HepG2 (cell line): Measurements from ENCODE around the gene CCDC117. TPM values are rescaled to one million over a fixed set of nuclear protein-coding genes. Genes with fewer than 3 reads are reported as not detected.

Experiments used
- ARID2 ChIP-seq: sonication (generic); formaldehyde crosslinking; IDR thresholded peaks from 2 replicates; pipeline ENCODE4 v1.8.1; 2022; ENCODE audit warnings: mild to moderate bottlenecking, missing genetic modification reagents, borderline replicate concordance
- CEBPG ChIP-seq: IDR thresholded peaks from 2 replicates; pipeline ENCODE4 v1.6.1; 2016
- ERF ChIP-seq: IDR thresholded peaks from 2 replicates; pipeline ENCODE4 v1.6.1; 2018; ENCODE audit warnings: missing biosample characterization, missing genetic modification reagents
- FOXA1 ChIP-seq, 2 experiments: fragments of 450-650 bp in 1 of 2; sonication (generic) in 1 of 2; formaldehyde crosslinking in 1 of 2; IDR thresholded peaks; 2 replicates each; pipeline versions ENCODE4 v1.4.0 to v1.6.1; 2016 to 2020; ENCODE audit warnings: missing genetic modification reagents in 1 of 2
- GPBP1L1 ChIP-seq: sonication (generic); formaldehyde crosslinking; IDR thresholded peaks from 2 replicates; pipeline ENCODE4 v1.5.0; 2020; ENCODE audit warnings: mild to moderate bottlenecking, missing genetic modification reagents
- HDAC2 ChIP-seq: sonication (generic); formaldehyde crosslinking; IDR thresholded peaks from 2 replicates; pipeline ENCODE4 v1.4.0; 2020; ENCODE audit warnings: missing genetic modification reagents
- HMGXB3 ChIP-seq: sonication (generic); formaldehyde crosslinking; IDR thresholded peaks from 2 replicates; pipeline ENCODE4 v1.4.0; 2020; ENCODE audit warnings: missing genetic modification reagents, borderline replicate concordance
- IRF2 ChIP-seq: IDR thresholded peaks from 2 replicates; pipeline ENCODE4 v1.6.1; 2018; ENCODE audit warnings: missing genetic modification reagents, missing compliant biosample characterization
- KAT2B ChIP-seq: fragments of 150-350 bp; IDR thresholded peaks from 2 replicates; pipeline ENCODE4 v1.6.1; 2014; ENCODE audit warnings: low read depth, low read length, borderline replicate concordance
- KAT8 ChIP-seq: IDR thresholded peaks from 2 replicates; pipeline ENCODE4 v1.6.1; 2016; ENCODE audit warnings: missing genetic modification reagents, missing compliant biosample characterization
- MIXL1 ChIP-seq: IDR thresholded peaks from 2 replicates; pipeline ENCODE4 v1.6.1; 2016
- MXI1 ChIP-seq: IDR thresholded peaks from 3 replicates; pipeline ENCODE4 v1.6.1; 2012; ENCODE audit warnings: low read depth, low read length, inconsistent platforms, borderline replicate concordance
- PAWR ChIP-seq: sonication (generic); formaldehyde crosslinking; IDR thresholded peaks from 2 replicates; pipeline ENCODE4 v1.4.0; 2020; ENCODE audit warnings: missing genetic modification reagents, mild to moderate bottlenecking, borderline replicate concordance
- SCMH1 ChIP-seq: sonication (generic); formaldehyde crosslinking; IDR thresholded peaks from 2 replicates; pipeline ENCODE4 v1.9.0; 2021; ENCODE audit warnings: missing genetic modification reagents, mild to moderate bottlenecking, borderline replicate concordance
- SMAD3 ChIP-seq: sonication (generic); formaldehyde crosslinking; IDR thresholded peaks from 2 replicates; pipeline ENCODE4 v1.4.0; 2020; ENCODE audit warnings: missing genetic modification reagents
- SOX13 ChIP-seq, 3 experiments: fragments of 450-650 bp in 1 of 3; sonication (generic) in 1 of 3; formaldehyde crosslinking in 1 of 3; IDR thresholded peaks in 2 of 3; conservative IDR thresholded peaks in 1 of 3; 2 replicates each; pipeline versions ENCODE4 v1.5.0 to v1.6.1; 2016 to 2020; ENCODE audit warnings: antibody characterized with exemption in 1 of 3, mild to moderate bottlenecking in 1 of 3, missing compliant biosample characterization in 1 of 3, missing genetic modification reagents in 1 of 3, moderate library complexity in 1 of 3
- U2AF1 ChIP-seq: fragments of 200-400 bp; formaldehyde crosslinking; optimal IDR thresholded peaks from 2 replicates; pipeline ENCODE3; 2017; ENCODE audit warnings: mild to moderate bottlenecking, low read depth, low read length
- ZNF282 ChIP-seq: fragments of 450-650 bp; IDR thresholded peaks from 2 replicates; pipeline ENCODE4 v1.6.1; 2018; ENCODE audit not compliant: partially characterized antibody
- ZNF496 ChIP-seq: sonication (generic); formaldehyde crosslinking; IDR thresholded peaks from 2 replicates; pipeline ENCODE4 v1.8.1; 2023; ENCODE audit warnings: mild to moderate bottlenecking, moderate library complexity, missing genetic modification reagents; ENCODE audit not compliant: insufficient replicate concordance
- ZNF501 ChIP-seq: sonication (generic); formaldehyde crosslinking; IDR thresholded peaks from 2 replicates; pipeline ENCODE4 v1.5.1; 2020; ENCODE audit warnings: mild to moderate bottlenecking, moderate library complexity, missing genetic modification reagents
- ZNF580 ChIP-seq: IDR thresholded peaks from 2 replicates; pipeline ENCODE4 v1.6.1; 2016; ENCODE audit warnings: low read depth, borderline replicate concordance
- ZNF614 ChIP-seq: IDR thresholded peaks from 2 replicates; pipeline ENCODE4 v1.6.1; 2018; ENCODE audit warnings: missing biosample characterization, missing genetic modification reagents, inconsistent platforms, borderline replicate concordance
- ZNF652 ChIP-seq: IDR thresholded peaks from 2 replicates; pipeline ENCODE4 v1.6.1; 2016; ENCODE audit warnings: low read depth, borderline replicate concordance
- ZNF772 ChIP-seq: sonication (generic); formaldehyde crosslinking; IDR thresholded peaks from 2 replicates; pipeline ENCODE4 v1.5.0; 2020; ENCODE audit warnings: mild to moderate bottlenecking, missing genetic modification reagents
- polyA plus RNA-seq, 8 experiments: library from polyadenylated mRNA; depleted of rRNA in 3 of 8; stranded (reverse) in 7 of 8; unstranded in 1 of 8; fragments of >200 nt; fragmentation: Illumina TruSeq in 4 of 8; extraction: Trizol in 4 of 8; gene quantifications; 2 replicates each; pipeline versions ENCODE4 v1.2.1 to v1.2.3, GENCODE V29; 2011 to 2016; ENCODE audit warnings: low read depth in 4 of 8, missing spikeins in 1 of 8, mixed read lengths in 1 of 8; ENCODE audit not compliant: insufficient read depth in 1 of 8
- total RNA-seq, 5 experiments: library from RNA; depleted of rRNA; stranded (reverse); fragments of >200 nt; fragmentation: Illumina TruSeq; extraction: Trizol; gene quantifications; 2 replicates each; pipeline ENCODE4 v1.2.3, GENCODE V29; 2016; ENCODE audit warnings: low read depth in 1 of 5

CCDC117 gene
- total and polyA plus RNA-seq, 2 of the 13 experiments (the other 11 are each of a cell fraction or from before 2014, with no cell fraction given) = 12.6 to 34.2 TPM

GRCh38 chr22:28829358-28830181 is 57.1 kb downstream of the CCDC117 start (continued):
- TF ChIP-seq SMAD3 (CRISPR knock-in tag) = peak; percentile 88; the same call in 1 of the 2 replicates
- TF ChIP-seq ZNF652 (CRISPR knock-in tag) = no peak
- TF ChIP-seq GPBP1L1 (CRISPR knock-in tag) = no peak
- peak; percentile 91; the same call in 1 of the 2 replicates for TF ChIP-seq ERF (CRISPR knock-in tag)
- TF ChIP-seq ARID2 (CRISPR knock-in tag) = 0 out of 2 replicates have a peak, but pooled peaks have one; percentile 37
- no peak for TF ChIP-seq FOXA1 (IDR thresholded peaks at IDR 0.05)
- TF ChIP-seq FOXA1 (CRISPR knock-in tag; IDR thresholded peaks at IDR 0.05) = 0 out of 2 replicates have a peak, but pooled peaks have one; percentile 29
- TF ChIP-seq ZNF580 = 0 out of 2 replicates have a peak, but pooled peaks have one; percentile 75
- TF ChIP-seq KAT2B = no peak
- no peak for TF ChIP-seq ZNF772 (CRISPR knock-in tag)
- TF ChIP-seq HDAC2 = peak; percentile 83
- TF ChIP-seq SOX13 (IDR thresholded peaks at IDR 0.05) = no peak
- TF ChIP-seq SOX13 (CRISPR knock-in tag; conservative IDR thresholded peaks at IDR 0.05 in 1 of 2, IDR thresholded peaks at IDR 0.05 in 1 of 2) = peak in 1 of 2 experiments; percentile 86; a peak in 2 of 4 replicates
- TF ChIP-seq HMGXB3 (CRISPR knock-in tag) = peak; percentile 48; the same call in 1 of the 2 replicates
- TF ChIP-seq U2AF1 = no peak
- peak; percentile 61; the same call in 1 of the 2 replicates for TF ChIP-seq MIXL1 (CRISPR knock-in tag)
- no peak for TF ChIP-seq PAWR (CRISPR knock-in tag)
- TF ChIP-seq CEBPG (CRISPR knock-in tag) = peak; percentile 86
- TF ChIP-seq ZNF282 = no peak
- no peak for TF ChIP-seq SCMH1 (CRISPR knock-in tag)
- TF ChIP-seq ZNF614 (CRISPR knock-in tag) = peak; percentile 53; the same call in 1 of the 2 replicates
- TF ChIP-seq ZNF501 (CRISPR knock-in tag) = peak; percentile 27; the same call in 1 of the 2 replicates
- peak; percentile 74 for TF ChIP-seq IRF2
- TF ChIP-seq MXI1 = peak; percentile 37; the same call in 1 of the 3 replicates
- TF ChIP-seq KAT8 = peak; percentile 79
- TF ChIP-seq ZNF496 (CRISPR knock-in tag) = no peak
